DMS 273 treated with DMSO at 0.1 percent for 48 hours (cell line): Measurements from ENCODE around the gene TGIF1.
A peak's percentile ranks its signal among the peaks of the same experiment; 100 is the strongest.

Source experiments
- DNase-seq: peaks from one replicate; lab custom pipeline; 2025; lab: John Stamatoyannopoulos, UW

The TGIF1 gene

DNA sequence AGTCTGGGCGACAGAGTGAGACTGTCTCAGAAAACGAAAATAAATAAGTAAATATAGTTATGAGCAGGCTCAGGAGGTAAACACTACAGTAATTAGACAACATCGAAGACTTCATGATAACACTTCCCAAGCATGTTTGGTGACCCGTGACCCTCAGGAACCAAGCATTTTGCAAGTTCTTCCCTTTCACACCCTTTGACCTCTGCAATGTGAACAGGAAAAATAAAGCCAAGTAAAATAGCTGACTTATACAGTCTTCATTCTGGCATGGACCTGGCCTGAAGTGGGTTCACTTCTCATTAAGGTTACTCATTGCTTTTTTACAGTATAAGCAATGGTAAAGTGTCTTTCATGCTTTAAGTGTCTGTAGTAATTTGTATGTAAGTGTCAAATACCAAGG lies 15.3 kb upstream of the TGIF1 start:
- no peak for DNase-seq

DNA sequence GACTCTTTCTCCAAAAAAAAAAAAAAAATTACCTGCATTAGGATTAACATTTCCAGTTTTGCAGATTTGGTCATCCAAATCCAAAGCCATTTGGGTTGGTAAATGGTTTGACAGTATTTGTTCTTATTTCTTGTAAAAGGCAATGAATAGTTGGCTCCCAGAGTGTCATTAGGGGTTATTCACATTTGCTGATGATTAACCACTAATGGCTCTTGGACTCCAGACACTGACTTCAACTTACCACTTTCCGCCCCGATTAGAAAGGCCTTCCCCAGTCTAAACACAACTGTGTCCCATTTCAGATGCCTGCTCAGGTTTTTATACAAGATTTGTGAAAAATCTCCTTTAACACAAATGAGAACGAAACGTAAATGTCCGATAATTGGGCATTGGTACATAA lies 9.6 kb upstream of the TGIF1 start:
- no peak for DNase-seq

DNA sequence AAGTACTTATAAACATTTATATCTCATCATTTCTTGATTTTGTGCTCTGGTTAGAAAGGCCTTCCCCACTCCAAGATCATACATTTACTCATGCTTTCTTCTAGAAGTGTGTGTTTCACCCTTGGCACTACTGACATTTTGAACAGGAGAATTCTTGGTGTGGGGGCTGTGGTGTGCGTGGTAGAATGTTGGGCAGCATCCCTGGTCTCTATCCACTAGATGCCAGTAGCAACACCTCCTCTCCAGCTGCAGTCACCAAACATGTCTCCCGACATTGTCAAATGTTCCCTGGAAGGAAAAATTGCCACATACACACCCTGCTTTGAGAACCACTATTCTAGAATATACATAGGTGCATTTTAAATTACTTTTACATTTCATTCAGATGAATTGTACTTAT lies 8.7 kb upstream of the TGIF1 start:
- DNase-seq = no peak

DNA sequence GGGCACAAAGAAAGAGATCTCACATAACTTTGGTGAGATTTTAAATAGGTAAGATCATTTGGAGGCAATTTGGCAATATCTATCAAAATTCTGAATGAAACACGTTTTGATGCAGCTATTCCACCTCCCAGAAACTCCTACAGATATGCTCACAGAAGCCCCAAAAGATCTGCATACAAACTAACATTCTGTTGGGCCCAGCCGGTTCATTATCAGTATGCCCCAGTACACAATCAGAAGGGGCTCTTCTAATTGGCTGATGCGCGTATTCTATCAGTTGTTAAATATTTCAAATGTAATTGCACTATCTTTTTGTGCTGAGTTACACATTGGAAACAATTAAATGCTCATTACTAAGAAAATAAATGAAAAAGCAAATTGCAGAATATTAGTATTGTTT lies 7.1 kb upstream of the TGIF1 start:
- no peak for DNase-seq

DNA sequence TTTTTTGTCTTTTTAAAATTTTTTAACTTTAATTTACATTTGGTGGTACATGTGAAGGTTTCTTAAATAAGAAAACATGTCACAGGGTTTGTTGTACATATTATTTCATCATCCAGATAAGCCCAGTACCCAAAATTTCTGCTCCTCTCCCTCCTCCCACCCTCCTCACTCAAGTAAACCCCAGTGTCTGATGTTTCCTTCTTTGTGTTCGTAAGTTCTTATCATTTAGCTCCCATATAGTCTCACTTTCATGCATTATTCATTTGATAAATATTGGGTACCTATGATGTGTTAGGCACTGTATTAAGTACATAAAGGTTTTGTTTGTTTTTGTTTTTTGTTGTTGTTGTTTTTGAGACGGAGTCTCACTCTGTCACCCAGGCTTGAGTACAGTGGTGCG lies 5.7 kb upstream of the TGIF1 start:
- no peak for DNase-seq

DNA sequence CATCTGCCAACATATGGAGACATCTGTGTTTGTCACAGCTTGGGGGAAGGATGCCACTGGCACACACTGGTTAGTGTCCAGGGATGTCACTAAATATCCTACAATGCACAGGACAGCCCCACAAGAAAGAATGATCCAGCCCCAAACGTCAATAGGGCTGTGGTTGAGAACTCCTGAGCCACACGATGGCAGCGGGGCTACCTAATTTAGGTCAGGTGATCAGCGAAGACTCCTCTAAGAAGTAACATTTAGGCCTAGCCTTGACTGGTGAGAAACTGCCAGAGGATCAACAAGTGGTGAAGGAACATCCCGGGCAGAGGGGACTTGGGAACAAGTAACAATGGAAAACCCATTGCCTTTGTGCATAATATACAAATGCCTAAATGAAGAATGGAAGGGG lies 5.0 kb upstream of the TGIF1 start:
- DNase-seq = no peak

DNA sequence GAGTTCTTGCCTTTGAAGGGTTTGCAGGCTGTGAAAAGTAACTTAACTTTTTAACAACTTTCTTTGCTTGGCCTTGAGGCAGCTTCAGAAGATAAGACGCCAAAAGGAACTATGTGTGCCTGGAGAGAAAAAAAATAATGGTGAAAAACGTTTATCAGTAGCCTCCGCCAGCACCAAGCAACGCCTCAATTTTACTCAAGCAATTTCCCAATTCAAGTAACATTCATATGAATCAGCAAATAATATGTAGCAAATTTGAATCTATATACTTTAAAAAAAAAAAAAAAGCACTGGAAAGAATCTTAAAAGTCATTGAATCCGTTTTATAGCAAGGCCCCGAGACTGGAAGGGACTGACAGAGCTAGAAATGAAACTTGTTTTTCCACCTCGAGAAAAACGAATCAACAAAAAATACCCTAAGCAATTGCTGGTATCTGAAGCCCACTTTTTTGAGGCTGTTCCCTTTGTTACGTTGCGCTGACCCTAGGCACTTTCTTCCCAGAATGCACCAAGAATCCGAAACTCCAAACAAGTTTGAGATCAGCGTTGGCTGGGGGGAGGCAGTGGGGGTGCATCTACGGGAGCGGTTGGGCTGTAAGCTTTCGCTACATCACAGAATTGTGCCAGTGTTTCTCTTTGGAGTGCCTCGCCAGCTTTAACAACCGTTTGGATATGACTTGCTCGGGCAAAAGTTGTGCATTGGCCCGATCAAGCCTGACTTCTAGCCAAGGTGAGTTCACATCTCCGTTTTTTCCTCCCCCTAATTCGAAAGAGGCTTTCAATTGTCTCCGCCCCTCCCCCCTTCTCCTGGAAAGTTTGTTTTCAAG lies 2.7 kb upstream of the TGIF1 start:
- DNase-seq = no peak

DNA sequence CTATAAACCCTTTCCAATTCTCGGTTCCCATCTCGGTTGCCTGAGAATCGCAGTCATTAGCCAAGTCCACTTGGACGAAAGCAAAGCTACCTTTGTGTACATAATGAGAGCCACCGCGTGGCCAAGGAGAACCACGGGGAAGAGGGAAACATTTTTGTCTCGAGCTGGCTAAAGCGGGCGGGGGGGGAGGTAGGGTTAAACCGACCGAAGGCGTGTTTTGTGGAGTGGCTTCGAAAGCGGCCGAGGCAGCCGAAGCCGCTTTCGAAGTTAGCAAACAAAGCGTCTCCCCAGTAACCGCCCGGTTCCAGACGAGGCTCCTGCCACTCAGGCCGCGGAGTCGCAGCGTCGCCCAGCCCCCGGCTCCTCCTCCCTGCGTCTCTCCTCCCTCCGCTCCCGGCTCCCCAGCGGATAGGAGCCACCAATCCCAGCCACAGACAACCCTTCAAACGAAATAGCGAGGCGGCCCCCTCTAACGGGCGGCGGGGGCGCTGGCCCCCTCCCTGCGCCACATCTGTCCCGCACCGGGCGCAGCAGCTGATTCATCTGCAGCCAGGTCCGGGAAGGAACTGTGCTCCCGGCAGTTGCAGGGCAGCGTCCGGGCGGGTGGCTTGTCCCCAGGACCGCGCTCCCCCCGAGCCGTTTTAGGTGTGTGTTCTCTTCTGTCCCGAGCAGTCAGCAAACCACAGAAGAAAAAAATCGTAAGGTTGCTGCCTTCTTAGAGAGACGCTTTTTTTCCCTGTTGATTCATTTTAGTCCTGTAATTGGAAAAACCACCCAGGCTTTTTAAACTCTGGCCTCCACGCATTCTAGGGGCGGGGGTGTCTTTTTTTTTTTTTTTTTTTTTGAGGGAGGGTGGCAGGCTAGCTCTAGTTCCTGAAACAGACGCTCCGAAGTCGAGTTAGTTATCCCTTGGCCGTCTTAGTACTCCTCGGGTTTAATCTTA lies 1.8 kb upstream of the TGIF1 start:
- DNase-seq = peak; percentile 96

DNA sequence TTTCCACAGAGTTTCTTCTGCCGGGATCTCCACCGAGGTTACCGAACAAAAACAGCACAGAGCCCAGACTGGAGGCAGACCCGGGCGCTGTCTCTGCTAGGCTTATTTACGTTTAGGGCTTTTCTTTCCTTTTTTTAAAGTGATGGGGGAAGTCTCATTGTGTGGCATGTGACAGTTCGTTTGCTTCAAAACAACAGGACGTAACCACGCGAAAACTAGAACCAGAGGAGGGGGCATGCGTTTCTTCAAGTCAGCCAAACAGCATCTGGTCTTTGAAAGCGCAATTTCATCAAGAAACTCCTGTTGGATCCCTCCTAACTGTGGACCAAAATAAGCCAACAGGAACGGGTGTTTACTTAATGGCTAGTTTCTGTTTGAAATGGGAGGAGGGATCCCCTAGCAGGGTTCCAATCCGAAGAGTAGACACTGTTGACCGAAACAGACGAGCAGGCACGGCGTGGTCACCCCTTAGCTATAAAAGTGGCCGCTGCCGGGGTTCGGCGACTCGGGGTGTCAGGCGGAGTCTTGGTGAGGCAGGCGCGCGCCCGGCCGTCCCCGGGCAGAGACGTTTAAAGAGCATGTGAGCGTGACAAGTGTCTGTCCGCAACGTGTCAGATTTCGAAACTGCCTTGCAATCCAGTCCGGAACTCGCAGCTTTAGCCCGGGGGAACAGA lies 997 bp upstream of the TGIF1 start:
- peak; percentile 53 for DNase-seq

DNA sequence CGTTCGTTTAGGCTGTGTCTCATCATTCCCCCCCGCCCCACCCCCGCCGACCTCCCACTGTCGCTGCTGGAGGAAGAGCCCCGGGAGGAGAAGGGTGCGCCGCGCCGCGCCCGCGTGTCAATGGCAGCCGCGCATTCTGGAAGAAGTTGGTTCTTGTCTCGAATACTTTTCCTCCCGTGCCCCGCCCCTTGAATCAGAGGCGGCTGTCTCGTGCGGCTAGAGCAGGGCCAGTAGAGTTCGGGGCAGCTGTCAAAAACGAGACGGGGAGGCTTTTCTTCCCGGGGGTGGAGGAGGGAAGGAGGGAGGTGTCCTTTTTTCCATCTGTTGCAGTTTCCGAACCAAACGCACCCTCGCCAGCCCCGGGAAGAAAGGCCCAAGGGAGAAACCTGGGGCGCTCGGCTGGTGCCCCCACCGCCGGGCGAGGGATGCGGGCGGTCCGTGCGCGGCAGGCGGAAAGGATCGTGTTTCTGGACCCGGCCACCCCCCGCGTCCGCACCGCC lies 410 bp upstream of the TGIF1 start:
- peak; percentile 81 for DNase-seq

DNA sequence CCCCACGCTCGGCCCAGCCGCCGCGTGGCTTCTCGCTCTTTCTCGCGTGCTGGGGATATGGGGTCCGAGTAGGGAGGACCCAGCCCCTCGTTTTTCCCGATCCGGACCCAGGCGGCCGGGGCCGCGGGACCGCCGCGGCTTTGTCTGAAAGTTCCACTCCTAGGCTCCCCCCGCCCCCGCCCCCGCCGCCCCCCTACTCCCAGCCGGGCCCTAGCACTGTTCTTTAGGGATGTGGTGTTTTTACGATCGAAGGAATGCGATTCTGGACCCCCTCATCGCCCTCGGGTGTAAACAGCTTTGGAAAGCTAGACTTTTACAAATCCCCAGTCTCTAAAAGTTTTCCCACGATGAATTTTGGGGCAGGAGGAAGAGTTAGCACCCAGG lies 819 bp downstream of the TGIF1 start:
- DNase-seq = no peak

DNA sequence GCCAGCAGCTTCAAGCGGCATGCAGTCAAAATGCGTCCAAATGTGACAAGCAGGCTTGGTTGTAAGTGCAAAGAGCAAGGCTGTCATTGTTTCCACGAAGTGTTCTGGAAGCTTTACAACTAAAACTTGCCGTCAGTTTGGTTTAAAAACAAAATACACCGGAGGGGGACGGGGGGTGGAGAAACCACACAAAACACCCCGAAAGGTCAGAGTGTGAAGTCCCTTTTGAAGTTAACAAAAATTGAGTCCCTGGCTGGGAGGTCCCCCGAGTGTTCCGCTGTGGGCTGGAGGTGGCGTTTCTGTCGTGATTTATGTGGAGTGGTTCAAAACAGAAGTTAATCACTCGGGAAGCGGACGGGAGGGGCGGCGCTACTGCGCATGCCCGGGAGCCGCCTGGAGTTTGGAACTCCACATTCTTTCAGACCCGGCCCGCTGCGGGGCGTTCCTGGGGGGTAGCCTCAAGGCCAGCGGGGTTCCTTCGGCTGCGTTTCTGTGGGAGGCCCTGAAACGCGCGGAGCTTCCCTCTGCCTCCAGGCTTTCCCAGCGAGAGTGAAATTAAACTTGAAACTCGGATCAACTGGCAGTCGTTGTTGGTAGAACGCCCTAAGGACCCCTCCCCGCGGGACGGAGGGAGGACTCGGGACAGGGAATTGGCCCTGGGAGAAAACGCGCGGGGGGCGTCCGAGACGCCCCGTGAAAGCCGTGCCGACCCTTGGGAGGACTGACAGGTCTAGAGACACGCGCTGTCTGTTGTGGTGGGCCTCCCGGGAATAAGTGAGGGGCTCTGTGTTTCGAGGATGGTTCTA lies 1.4 kb downstream of the TGIF1 start:
- DNase-seq = peak; percentile 62

DNA sequence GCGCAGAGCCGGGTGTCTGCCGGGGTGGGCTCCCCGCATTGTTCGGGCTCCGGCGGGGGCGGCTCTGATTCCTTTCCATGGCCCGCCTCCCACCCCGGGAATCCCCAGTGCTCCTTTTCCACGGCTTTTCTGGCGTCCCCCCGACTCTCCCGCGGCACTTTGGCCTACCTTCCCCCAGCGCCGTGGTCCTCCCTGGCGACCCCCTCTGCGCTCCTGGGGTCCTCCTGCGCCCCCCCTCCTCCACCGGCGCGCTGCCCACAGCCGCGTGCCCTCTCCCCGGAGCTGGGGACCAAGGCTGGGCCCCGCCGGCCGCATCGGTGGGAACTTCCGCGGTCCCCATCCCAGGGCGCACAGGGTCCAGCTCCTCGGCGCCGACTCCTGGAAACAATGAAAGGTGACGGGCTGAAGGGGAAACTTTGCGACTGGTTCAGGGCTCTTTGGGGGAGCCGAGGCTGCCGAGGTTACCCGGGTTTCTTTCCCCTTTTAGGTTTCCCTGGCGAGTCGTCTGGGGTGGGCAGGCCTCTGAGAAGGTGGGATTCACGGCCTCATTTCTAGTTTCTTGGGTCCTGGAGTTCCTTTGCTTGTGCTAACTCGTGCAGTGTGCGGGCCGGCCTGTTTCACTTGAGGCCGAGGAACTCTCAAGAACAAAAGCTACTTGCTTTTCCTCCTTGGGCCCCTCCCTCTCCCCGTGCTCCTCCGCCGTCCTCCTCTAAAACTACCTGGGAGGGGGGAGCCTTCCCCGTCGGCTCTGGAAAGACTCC lies 2.2 kb downstream of the TGIF1 start:
- DNase-seq = no peak

DNA sequence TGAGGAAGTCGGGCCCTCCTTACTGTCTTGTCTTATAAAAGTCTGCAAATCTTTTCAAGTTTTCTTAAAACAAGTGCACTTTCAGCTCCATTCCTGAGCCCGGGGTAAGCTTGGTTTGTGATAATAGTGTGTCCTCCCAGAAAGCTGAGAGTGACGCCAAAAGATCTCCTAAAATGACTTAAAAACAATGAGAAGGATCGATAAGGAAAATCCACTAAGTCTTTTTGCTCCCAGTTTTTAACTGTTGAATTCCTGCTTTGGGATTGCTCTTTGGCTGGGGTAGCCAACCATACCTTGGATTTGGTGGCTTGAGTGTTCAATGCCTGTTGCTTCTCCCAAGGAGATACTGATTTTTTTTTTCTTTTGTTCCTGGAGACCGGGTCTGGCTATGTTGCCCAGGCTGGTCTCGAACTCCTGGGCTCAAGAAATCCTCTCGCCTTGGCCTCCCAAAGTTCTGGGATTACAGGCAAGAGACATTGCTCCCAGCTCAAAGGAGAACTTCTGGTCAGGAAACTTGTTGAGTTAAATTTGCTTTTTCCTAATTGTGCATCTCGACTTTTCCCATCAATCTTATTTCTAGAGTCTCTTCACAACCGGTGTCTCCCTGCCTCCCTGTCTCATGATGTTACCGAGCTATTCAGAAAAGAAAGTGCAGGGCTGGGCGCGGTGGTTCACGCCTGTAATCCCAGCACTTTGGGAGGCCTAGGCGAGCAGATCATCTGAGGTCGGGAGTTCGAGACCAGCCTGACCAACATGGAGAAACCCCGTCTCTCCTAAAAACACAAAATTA lies 3.0 kb downstream of the TGIF1 start:
- no peak for DNase-seq

DNA sequence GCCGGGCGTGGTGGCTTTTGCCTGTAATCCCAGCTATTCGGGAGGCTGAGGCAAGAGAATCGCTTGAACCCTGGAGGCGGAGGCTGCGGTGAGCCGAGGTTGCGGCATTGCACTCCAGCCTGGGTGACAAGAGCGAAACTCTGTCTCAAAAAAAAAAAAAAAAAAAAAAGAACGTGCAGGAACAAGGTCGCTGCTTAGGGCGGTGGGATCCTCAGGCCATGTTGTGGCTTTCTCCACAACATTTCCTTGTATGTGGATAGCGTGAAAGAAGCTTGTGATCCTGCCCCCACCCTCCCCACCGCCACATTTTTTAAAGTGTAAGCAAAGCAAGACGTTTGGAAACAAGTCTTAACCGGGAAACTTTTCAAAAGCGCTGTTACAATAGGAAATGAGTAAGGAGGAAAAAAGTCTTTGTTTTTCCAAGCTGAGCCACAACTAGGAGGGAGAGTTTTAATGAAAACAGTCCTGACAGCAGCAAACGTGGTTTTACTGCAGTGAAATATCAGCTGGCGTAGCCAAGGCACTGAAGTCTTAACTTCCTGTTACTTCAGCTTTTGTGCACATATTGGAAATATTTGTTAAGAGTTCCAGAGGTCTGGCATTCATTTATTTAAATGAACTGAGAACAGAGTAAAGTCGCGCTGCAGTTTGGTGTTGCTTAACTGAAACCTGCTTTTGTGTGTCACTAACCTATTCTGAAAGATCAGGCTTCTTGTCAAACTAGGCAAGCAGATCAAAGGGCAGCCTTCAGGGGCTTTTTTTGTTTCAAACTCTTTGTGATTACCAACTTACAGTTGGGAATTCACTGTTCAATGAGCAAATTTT lies 3.8 kb downstream of the TGIF1 start:
- DNase-seq = no peak

DNA sequence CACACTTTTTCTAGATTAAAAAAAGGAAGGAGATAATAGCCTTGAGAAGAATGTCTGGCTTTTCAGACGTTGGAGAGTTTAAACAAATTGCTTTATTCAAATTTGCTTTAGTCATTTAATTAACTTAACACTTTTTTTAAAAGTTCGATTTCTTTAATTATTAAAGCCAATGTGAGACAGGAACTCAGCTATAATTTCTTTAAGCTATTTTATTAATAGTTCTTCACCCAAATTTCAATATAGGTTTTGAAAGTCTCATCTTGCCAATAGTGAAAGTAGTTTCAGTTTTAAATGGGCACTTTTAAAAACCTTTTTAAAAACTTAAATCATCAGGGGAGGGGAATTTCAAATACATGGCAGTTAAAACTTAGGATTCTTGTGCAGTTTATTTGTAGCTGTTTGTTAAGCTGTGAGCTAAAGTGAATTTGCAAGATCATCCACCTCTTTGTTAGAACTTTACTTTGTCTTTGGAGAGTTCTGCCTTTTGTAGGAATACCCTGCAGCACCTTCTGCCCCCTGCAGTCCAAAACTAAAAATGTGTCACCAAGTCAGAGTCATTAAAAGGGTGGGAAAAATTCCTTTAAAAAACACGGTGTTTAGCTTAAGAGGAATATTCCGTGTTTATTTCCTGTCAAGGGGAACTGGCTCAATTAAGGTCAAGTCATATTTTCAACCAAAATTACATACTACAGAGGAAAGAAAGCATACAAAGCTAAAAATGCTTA lies 4.6 kb downstream of the TGIF1 start:
- DNase-seq = peak; percentile 31

DNA sequence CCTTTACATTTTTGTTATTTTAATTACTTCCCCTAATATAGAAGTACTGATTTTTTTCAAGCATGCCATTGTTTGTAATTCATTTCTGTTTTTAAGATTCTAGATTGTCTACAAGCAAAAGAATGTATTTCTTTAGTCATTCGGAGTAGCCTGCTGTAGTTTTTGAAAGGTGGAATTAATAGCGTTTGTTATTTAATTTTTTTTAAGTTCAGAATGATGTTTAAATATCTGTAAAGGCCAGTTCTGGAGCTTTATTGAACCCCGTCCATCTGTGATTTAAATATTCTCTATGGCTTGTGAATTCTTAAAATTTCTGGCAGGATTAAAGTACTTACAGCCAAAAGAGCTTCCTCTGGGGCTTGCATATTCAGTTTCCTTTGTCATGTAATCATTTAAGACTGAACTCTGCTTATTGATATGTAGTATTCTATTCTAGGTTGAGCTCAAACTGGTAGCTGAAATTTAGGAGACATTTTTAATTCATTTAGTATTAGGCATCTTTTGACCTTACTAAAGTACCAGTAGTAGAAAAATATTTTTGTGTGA lies 5.2 kb downstream of the TGIF1 start:
- DNase-seq = no peak
